ENCODE results near the gene IRF5. TPM values are rescaled to one million over a fixed set of nuclear protein-coding genes. Genes with fewer than 3 reads are reported as not detected.

IRF5 gene
- total and polyA plus RNA-seq, 5 donors: 1.6 to 4.6 (median 4.1) TPM

DNA sequence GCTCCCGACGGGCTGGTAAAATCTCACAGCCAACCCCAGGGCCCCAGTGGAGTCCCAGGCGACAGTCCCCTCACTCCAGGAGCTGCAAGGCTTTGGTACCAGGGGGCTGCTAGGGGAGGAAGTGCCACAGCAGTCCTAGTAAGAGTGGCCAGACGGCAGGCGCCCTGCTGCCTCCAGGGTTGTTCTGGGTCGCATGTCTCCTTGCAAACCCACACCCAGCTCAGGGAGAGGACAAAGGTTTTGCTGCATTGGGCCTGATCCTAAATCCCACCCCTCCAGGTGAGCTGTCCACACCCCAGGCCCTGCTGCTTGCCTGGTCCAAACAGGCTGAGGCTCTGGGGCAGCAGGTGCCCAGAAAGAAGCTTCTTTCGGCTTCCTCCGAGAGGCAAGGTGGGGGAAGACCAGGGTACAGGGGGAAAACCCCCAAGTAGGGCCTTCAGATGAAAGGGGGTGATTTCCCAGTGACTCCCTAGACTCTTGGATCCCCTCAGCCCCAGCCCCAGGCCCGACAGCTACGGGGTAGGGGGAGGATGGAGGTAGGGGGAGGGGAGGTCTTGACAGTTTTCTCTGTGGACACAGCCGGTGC is 23.1 kb upstream of the IRF5 start:
- H3K9me3 ChIP-seq (ENCODE audit: control insufficient read depth, low read length): no peaks in the 10 kb centered on the region
- ATAC-seq: no peak
- H3K27me3 ChIP-seq (ENCODE audit: control insufficient read depth, insufficient read depth): no peaks in the 10 kb centered on the region
- peak in 1 of 3 donors; percentile 38 for DNase-seq
- WGBS: 36% methylated on average over 11 of the region's 11 CpGs
- intact Hi-C loops (cut with DNase I): loop anchor here in 1 of 4 donors (10.0 kb wide), 1 partner anchor 170 kb away; no protein-coding TSS in a partner anchor
- H3K27ac ChIP-seq (ENCODE audit: low read length): no peak overlapping the region
- no peaks in the 10 kb centered on the region for H3K4me1 ChIP-seq (ENCODE audit: control insufficient read depth, insufficient read depth, low read length)
- no peak overlapping the region for H3K4me3 ChIP-seq (ENCODE audit: low read length)

DNA sequence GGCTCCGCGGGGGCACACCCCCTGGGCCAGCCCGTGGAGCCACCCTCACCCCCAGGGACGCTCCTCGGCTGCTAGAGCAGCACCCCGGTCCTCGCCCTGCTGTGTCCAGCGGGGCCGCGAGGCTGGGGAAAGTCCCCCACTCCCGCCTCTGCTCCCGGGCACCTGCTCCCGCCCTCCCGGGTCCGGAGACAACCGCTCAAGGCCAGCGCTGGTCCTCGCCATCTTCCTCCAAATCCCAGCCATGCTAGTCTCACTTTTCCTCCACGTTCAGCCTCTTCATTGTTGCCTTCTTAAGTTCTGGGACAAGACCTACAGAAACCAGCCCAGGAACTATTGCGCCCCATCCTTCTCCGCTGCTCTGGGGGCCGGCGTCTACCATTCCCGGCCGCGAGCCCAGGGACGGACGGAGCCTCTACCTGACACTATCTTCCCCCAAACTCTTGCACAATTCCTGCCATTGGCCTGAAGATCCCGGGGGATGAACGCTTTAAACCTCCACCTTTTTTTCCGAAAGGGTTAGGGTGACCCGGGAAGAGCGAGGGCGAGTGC is 22.4 kb upstream of the IRF5 start:
- no peak overlapping the region for H3K4me3 ChIP-seq (ENCODE audit: low read length)
- intact Hi-C loops (cut with DNase I): loop anchor here in 1 of 4 donors (10.0 kb wide), 1 partner anchor 169 kb away; no protein-coding TSS in a partner anchor
- ATAC-seq (no peak), DNase-seq (peak in 1 of 3 donors; percentile 9)
- no peaks in the 10 kb centered on the region for H3K27me3 ChIP-seq (ENCODE audit: control insufficient read depth, insufficient read depth)
- no peaks in the 10 kb centered on the region for H3K9me3 ChIP-seq (ENCODE audit: control insufficient read depth, low read length)
- no peaks in the 10 kb centered on the region for H3K4me1 ChIP-seq (ENCODE audit: control insufficient read depth, insufficient read depth, low read length)
- no peak overlapping the region for H3K27ac ChIP-seq (ENCODE audit: low read length)
- WGBS: 4% methylated on average over 34 of the region's 34 CpGs

GRCh38 chr7:128915841-128916642 is 21.7 kb upstream of the IRF5 start:
- Histone ChIP-seq H3K4me3 (ENCODE audit: low read length) (no peak overlapping the region), H3K27ac (ENCODE audit: low read length) (no peak overlapping the region), H3K27me3 (ENCODE audit: control insufficient read depth, insufficient read depth) (no peaks in the 10 kb centered on the region), H3K4me1 (ENCODE audit: control insufficient read depth, insufficient read depth, low read length) (no peaks in the 10 kb centered on the region), H3K9me3 (ENCODE audit: control insufficient read depth, low read length) (no peaks in the 10 kb centered on the region)
- no peak for ATAC-seq
- DNase-seq: peak in 1 of 3 donors; percentile 48
- intact Hi-C loops (cut with DNase I): loop anchor here in 1 of 4 donors (10.0 kb wide), 1 partner anchor 169 kb away; no protein-coding TSS in a partner anchor
- WGBS: 24% methylated on average over 69 of the region's 69 CpGs

- intact Hi-C loops (cut with DNase I): loop anchor here in 1 of 4 donors (10.0 kb wide), 1 partner anchor 168 kb away; no protein-coding TSS in a partner anchor
- WGBS: 90% methylated on average over 7 of the region's 7 CpGs
- DNase-seq (peak in 1 of 3 donors; percentile 4), ATAC-seq (no peak)
- H3K4me3 ChIP-seq (ENCODE audit: low read length): no peak overlapping the region
- no peaks in the 10 kb centered on the region for H3K27me3 ChIP-seq (ENCODE audit: control insufficient read depth, insufficient read depth)
- no peaks in the 10 kb centered on the region for H3K4me1 ChIP-seq (ENCODE audit: control insufficient read depth, insufficient read depth, low read length)
- H3K27ac ChIP-seq (ENCODE audit: low read length): no peak overlapping the region
- H3K9me3 ChIP-seq (ENCODE audit: control insufficient read depth, low read length): no peaks in the 10 kb centered on the region
Observed at GRCh38 chr7:128916643-128916915, 21.1 kb upstream of the IRF5 start.

GRCh38 chr7:128917122-128917521 is 20.6 kb upstream of the IRF5 start:
- intact Hi-C loops (cut with DNase I): loop anchor here in 1 of 4 donors (10.0 kb wide), 1 partner anchor 168 kb away; no protein-coding TSS in a partner anchor

GRCh38 chr7:128918016-128918665 is 19.6 kb upstream of the IRF5 start:
- H3K27me3 ChIP-seq (ENCODE audit: control insufficient read depth, insufficient read depth): no peaks in the 10 kb centered on the region
- DNase-seq: peak in 1 of 3 donors; percentile 1

More at GRCh38 chr7:128917122-128917521, 20.6 kb upstream of the IRF5 start:
- no peak for ATAC-seq
- H3K27ac ChIP-seq (ENCODE audit: low read length): no peak overlapping the region
- H3K4me1 ChIP-seq (ENCODE audit: control insufficient read depth, insufficient read depth, low read length): no peaks in the 10 kb centered on the region
- 92% methylated on average over 2 of the region's 2 CpGs for WGBS
- no peaks in the 10 kb centered on the region for H3K27me3 ChIP-seq (ENCODE audit: control insufficient read depth, insufficient read depth)
- no peaks in the 10 kb centered on the region for H3K9me3 ChIP-seq (ENCODE audit: control insufficient read depth, low read length)
- no peak overlapping the region for H3K4me3 ChIP-seq (ENCODE audit: low read length)
- peak in 1 of 3 donors; percentile 32 for DNase-seq

DNA sequence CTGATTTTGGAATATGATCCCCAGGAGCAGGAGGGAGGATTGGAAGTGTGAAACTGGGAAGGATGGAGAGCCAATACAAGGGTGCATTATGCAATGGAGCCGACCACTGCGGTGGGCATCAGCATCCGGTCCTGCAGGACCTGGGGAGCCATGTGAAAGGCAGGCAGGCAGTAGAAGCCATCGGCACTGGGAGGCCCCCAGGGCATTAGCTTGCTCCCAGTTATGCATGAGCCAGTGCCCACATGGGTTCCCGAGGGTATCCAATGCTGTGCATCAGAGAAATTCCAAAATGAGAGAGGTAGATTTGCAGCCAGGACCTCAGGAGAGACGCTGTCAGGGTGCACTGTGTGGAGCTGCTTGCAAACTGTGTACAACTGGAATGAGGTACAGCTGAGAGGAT is 18.5 kb upstream of the IRF5 start:
- 77% methylated on average over 6 of the region's 6 CpGs for WGBS
- no peak for DNase-seq
- ATAC-seq: no peak
- H3K27ac ChIP-seq (ENCODE audit: low read length): no peak overlapping the region
- H3K4me3 ChIP-seq (ENCODE audit: low read length): no peak overlapping the region
- H3K9me3 ChIP-seq (ENCODE audit: control insufficient read depth, low read length): no peaks in the 10 kb centered on the region
- intact Hi-C loops (cut with DNase I): loop anchor here in 1 of 4 donors (10.0 kb wide), 1 partner anchor 166 kb away; no protein-coding TSS in a partner anchor
- H3K4me1 ChIP-seq (ENCODE audit: control insufficient read depth, insufficient read depth, low read length): no peaks in the 10 kb centered on the region
- H3K27me3 ChIP-seq (ENCODE audit: control insufficient read depth, insufficient read depth): no peaks in the 10 kb centered on the region

More at GRCh38 chr7:128918016-128918665, 19.6 kb upstream of the IRF5 start:
- intact Hi-C loops (cut with DNase I): loop anchor here in 1 of 4 donors (10.0 kb wide), 1 partner anchor 167 kb away; no protein-coding TSS in a partner anchor
- 73% methylated on average over 8 of the region's 8 CpGs for WGBS
- no peaks in the 10 kb centered on the region for H3K4me1 ChIP-seq (ENCODE audit: control insufficient read depth, insufficient read depth, low read length)
- H3K9me3 ChIP-seq (ENCODE audit: control insufficient read depth, low read length): no peaks in the 10 kb centered on the region
- ATAC-seq: no peak
- H3K4me3 ChIP-seq (ENCODE audit: low read length): no peak overlapping the region
- no peak overlapping the region for H3K27ac ChIP-seq (ENCODE audit: low read length)

- H3K27ac ChIP-seq (ENCODE audit: low read length): no peak overlapping the region
- intact Hi-C loops (cut with DNase I): loop anchor here in 1 of 4 donors (10.0 kb wide), 1 partner anchor 165 kb away; no protein-coding TSS in a partner anchor
- DNase-seq: peak in 1 of 3 donors; percentile 28
- H3K4me3 ChIP-seq (ENCODE audit: low read length): no peak overlapping the region
- no peak for ATAC-seq
- no peaks in the 10 kb centered on the region for H3K4me1 ChIP-seq (ENCODE audit: control insufficient read depth, insufficient read depth, low read length)
- 52% methylated on average over 14 of the region's 14 CpGs for WGBS
- no peaks in the 10 kb centered on the region for H3K27me3 ChIP-seq (ENCODE audit: control insufficient read depth, insufficient read depth)
- H3K9me3 ChIP-seq (ENCODE audit: control insufficient read depth, low read length): no peaks in the 10 kb centered on the region
Observed at GRCh38 chr7:128919881-128920799, 17.6 kb upstream of the IRF5 start.

DNA sequence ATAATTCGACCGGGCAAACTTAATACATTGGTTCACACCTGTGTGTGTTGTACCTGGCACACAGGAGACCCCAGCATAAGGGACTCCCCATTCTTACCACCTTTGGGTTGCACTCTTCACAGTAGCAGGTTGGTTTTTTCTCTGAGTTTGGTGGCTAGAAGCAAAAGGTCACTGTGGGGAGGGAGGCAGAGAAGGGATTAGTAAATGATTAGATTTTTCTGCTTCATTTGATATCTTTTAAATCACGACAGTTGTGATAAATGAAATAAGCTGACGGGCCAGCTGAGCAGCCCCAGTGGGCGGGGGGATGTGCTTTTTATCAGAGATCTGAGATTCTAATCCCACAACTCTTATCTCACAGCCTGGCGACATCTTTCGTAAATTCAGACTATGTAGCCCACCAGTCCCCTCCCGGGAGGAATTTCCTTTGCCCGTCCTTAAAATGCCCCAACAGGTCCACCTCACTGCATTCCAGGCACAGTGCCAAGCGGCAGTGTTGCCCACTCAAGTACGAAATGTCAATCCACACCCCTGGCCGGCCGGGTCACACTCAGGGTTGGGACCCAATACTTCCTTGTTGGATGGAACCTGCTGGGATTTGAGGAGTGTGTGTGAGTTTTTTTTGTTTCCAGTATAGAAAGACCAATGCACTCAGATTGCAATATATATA is 16.7 kb upstream of the IRF5 start:
- no peak overlapping the region for H3K27ac ChIP-seq (ENCODE audit: low read length)
- no peaks in the 10 kb centered on the region for H3K27me3 ChIP-seq (ENCODE audit: control insufficient read depth, insufficient read depth)
- DNase-seq: peak in 1 of 3 donors; percentile 52
- no peaks in the 10 kb centered on the region for H3K4me1 ChIP-seq (ENCODE audit: control insufficient read depth, insufficient read depth, low read length)
- H3K9me3 ChIP-seq (ENCODE audit: control insufficient read depth, low read length): no peaks in the 10 kb centered on the region
- intact Hi-C loops (cut with DNase I): no loop called here
- ATAC-seq: no peak
- WGBS: 40% methylated on average over 13 of the region's 13 CpGs
- H3K4me3 ChIP-seq (ENCODE audit: low read length): no peak overlapping the region
